ENCODE measurements around the gene GAPDH.

Gene GAPDH

DNA sequence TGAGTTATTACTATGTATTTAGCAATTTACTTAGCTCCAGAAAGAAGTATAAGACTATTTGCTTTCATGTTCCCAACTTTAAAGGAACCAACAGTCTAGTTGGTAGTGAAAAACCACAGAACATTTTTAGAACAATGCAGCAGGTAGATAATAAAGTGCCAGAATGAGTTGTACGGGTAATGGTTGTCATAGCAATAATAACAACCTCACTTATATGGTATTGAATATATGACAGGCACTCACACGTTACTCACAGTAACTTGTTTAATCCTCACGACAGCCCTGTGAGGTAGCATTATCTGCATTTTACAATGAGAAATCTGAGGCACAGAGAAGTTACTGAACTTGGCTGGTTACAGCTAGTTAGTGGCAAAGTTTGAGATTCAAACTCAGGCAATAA is 10.6 kb upstream of the GAPDH start:
- DNase-seq (ENCODE audit: low read depth in 1 of 2, low spot score in 1 of 2): no peak
- Histone ChIP-seq H3K4me3 (replicated peaks; ENCODE audit: insufficient read depth, low read length) (no peak overlapping the region), H3K27ac (replicated peaks) (peak overlapping the region; percentile 1; the same call in 1 of the 2 replicates), H3K27me3 (ENCODE audit: insufficient read depth, poor library complexity, severe bottlenecking) (no peaks in the 10 kb centered on the region)
- TF ChIP-seq POLR2AphosphoS5 (IDR thresholded peaks at IDR 0.05; ENCODE audit: low read depth) (no peak), SPI1 (IDR thresholded peaks at IDR 0.05; ENCODE audit: borderline replicate concordance, low read depth) (no peak), GABPA (IDR thresholded peaks at IDR 0.05; ENCODE audit: low read depth) (no peak)
- TF ChIP-seq, protein P1, sequence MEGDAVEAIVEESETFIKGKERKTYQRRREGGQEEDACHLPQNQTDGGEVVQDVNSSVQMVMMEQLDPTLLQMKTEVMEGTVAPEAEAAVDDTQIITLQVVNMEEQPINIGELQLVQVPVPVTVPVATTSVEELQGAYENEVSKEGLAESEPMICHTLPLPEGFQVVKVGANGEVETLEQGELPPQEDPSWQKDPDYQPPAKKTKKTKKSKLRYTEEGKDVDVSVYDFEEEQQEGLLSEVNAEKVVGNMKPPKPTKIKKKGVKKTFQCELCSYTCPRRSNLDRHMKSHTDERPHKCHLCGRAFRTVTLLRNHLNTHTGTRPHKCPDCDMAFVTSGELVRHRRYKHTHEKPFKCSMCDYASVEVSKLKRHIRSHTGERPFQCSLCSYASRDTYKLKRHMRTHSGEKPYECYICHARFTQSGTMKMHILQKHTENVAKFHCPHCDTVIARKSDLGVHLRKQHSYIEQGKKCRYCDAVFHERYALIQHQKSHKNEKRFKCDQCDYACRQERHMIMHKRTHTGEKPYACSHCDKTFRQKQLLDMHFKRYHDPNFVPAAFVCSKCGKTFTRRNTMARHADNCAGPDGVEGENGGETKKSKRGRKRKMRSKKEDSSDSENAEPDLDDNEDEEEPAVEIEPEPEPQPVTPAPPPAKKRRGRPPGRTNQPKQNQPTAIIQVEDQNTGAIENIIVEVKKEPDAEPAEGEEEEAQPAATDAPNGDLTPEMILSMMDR (IDR thresholded peaks at IDR 0.05; ENCODE audit: insufficient read depth, low read length): no peak
- TF ChIP-seq, protein P2, sequence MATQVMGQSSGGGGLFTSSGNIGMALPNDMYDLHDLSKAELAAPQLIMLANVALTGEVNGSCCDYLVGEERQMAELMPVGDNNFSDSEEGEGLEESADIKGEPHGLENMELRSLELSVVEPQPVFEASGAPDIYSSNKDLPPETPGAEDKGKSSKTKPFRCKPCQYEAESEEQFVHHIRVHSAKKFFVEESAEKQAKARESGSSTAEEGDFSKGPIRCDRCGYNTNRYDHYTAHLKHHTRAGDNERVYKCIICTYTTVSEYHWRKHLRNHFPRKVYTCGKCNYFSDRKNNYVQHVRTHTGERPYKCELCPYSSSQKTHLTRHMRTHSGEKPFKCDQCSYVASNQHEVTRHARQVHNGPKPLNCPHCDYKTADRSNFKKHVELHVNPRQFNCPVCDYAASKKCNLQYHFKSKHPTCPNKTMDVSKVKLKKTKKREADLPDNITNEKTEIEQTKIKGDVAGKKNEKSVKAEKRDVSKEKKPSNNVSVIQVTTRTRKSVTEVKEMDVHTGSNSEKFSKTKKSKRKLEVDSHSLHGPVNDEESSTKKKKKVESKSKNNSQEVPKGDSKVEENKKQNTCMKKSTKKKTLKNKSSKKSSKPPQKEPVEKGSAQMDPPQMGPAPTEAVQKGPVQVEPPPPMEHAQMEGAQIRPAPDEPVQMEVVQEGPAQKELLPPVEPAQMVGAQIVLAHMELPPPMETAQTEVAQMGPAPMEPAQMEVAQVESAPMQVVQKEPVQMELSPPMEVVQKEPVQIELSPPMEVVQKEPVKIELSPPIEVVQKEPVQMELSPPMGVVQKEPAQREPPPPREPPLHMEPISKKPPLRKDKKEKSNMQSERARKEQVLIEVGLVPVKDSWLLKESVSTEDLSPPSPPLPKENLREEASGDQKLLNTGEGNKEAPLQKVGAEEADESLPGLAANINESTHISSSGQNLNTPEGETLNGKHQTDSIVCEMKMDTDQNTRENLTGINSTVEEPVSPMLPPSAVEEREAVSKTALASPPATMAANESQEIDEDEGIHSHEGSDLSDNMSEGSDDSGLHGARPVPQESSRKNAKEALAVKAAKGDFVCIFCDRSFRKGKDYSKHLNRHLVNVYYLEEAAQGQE (IDR thresholded peaks at IDR 0.05; ENCODE audit: insufficient replicate concordance, low read depth): no peak

DNA sequence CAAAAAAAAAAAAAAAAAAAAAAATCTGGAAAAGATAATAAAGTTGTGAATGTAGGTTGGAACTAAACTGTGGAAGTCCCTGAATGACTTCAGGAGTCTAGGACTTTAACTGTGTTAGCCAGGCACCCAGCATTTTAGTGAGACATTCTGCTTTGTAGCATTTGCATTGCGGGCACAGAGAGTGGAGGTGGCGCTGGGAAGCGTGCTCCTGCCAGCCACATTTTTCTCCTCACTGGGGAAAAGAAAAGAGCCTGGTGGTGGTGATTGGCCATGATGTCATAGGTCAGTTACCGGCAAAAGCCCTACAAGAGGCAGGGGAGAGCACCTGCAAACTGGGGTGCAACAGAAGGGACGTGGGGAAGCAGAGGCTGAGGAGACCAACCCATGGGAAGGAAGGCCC is 9.7 kb upstream of the GAPDH start:
- no peak overlapping the region for H3K4me3 ChIP-seq (replicated peaks; ENCODE audit: insufficient read depth, low read length)
- H3K27me3 ChIP-seq (ENCODE audit: insufficient read depth, poor library complexity, severe bottlenecking): no peaks in the 10 kb centered on the region
- no peak for DNase-seq (ENCODE audit: low read depth in 1 of 2, low spot score in 1 of 2)
- no peak overlapping the region for H3K27ac ChIP-seq (replicated peaks)
- TF ChIP-seq GABPA (IDR thresholded peaks at IDR 0.05; ENCODE audit: low read depth): no peak
- TF ChIP-seq, protein P2 (IDR thresholded peaks at IDR 0.05; ENCODE audit: insufficient replicate concordance, low read depth): no peak
- TF ChIP-seq SPI1 (IDR thresholded peaks at IDR 0.05; ENCODE audit: borderline replicate concordance, low read depth): no peak
- TF ChIP-seq, protein P1 (IDR thresholded peaks at IDR 0.05; ENCODE audit: insufficient read depth, low read length): no peak
- no peak for TF ChIP-seq POLR2AphosphoS5 (IDR thresholded peaks at IDR 0.05; ENCODE audit: low read depth)

DNA sequence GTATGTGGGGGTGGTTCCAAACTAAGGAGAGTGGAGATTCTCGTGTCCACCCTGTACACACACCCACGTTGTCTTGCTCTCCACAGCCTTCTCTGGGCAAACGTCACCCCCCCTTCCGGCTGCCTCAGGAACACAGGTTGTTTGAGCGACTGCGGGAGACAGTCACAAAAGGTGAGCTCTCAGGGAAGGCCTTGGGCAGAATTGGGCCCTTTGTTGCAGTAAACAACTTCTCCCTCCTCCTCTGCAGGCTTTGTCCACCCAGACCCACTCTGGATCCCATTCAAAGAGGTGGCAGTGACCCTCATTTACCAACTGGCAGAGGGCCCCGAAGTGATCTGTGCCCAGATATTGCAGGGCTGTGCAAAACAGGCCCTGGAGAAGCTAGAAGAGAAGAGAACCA is 8.1 kb upstream of the GAPDH start:
- Histone ChIP-seq H3K27ac (replicated peaks) (no peak overlapping the region), H3K4me3 (replicated peaks; ENCODE audit: insufficient read depth, low read length) (no peak overlapping the region), H3K27me3 (ENCODE audit: insufficient read depth, poor library complexity, severe bottlenecking) (no peaks in the 10 kb centered on the region)
- DNase-seq (ENCODE audit: low read depth in 1 of 2, low spot score in 1 of 2): no peak
- TF ChIP-seq POLR2AphosphoS5 (IDR thresholded peaks at IDR 0.05; ENCODE audit: low read depth): no peak
- TF ChIP-seq SPI1 (IDR thresholded peaks at IDR 0.05; ENCODE audit: borderline replicate concordance, low read depth): no peak
- TF ChIP-seq, protein P1 (IDR thresholded peaks at IDR 0.05; ENCODE audit: insufficient read depth, low read length): no peak
- no peak for TF ChIP-seq GABPA (IDR thresholded peaks at IDR 0.05; ENCODE audit: low read depth)
- TF ChIP-seq, protein P2 (IDR thresholded peaks at IDR 0.05; ENCODE audit: insufficient replicate concordance, low read depth): no peak

Measured in HL-60 (cell line).